GM20000 (cell line): ENCODE results near the gene DYNLT2.
"Not testable (repeated sequence)": the region's sequence is repeated elsewhere in the genome, so short reads cannot be mapped to it uniquely, and the experiment has no call there.

ENCODE experiments used
- DNase-seq: peaks from one replicate; pipeline ENCODE4 v3.0.0; 2012; ENCODE audit warnings: low spot score
- TF ChIP-seq, protein P1 (sequence below): IDR thresholded peaks from 2 replicates; pipeline ENCODE4 v1.5.1; 2012; ENCODE audit warnings: mild to moderate bottlenecking, control low read depth; ENCODE audit errors: extremely low read depth, missing control alignments

DYNLT2 gene

GRCh38 chr6:169775321-169775720 is 23.9 kb upstream of the DYNLT2 start:
- TF ChIP-seq, protein P1, sequence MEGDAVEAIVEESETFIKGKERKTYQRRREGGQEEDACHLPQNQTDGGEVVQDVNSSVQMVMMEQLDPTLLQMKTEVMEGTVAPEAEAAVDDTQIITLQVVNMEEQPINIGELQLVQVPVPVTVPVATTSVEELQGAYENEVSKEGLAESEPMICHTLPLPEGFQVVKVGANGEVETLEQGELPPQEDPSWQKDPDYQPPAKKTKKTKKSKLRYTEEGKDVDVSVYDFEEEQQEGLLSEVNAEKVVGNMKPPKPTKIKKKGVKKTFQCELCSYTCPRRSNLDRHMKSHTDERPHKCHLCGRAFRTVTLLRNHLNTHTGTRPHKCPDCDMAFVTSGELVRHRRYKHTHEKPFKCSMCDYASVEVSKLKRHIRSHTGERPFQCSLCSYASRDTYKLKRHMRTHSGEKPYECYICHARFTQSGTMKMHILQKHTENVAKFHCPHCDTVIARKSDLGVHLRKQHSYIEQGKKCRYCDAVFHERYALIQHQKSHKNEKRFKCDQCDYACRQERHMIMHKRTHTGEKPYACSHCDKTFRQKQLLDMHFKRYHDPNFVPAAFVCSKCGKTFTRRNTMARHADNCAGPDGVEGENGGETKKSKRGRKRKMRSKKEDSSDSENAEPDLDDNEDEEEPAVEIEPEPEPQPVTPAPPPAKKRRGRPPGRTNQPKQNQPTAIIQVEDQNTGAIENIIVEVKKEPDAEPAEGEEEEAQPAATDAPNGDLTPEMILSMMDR = no peak
- no peak for DNase-seq

GRCh38 chr6:169774347-169774746 is 23.0 kb upstream of the DYNLT2 start:
- no peak for DNase-seq
- TF ChIP-seq, protein P1 = no peak

DNA sequence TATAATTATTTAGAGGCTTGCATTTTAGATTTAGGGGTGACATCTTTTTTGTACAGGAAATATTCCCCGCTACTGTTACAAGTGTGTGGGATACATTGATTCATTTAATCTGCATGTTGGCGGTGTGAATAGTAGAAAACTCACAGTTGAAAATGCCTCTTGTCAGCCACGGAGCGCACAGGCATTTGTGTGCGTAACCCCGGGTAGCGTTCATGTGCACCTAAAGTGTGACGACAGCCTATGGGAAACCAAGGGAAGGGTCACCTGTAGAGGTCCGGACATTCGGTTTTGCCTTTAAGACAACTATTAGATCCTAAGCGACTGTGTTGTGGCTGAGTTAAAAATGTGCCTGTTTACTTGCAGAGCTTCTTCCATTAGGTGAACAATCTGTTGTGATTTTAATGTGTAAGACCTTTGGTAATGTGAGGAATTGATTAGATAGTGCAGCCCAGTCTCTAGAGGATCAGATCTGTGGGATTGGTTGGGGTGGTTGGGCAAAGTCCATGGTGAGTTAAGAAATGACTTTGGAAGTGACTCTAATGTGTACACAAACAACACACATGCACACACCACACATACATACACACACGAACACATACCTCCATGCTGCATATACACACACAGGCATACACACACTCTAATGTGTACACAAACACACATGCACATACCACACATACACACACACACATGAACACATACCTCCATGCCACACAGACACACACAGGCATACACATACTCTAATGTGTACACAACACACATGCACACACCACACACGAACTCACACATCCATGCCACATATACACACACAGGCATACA is 15.8 kb upstream of the DYNLT2 start:
- DNase-seq = no peak
- TF ChIP-seq, protein P1 = no peak

- no peak for DNase-seq
- TF ChIP-seq, protein P1 = no peak
Observed at GRCh38 chr6:169766232-169766631, 14.9 kb upstream of the DYNLT2 start.

DNA sequence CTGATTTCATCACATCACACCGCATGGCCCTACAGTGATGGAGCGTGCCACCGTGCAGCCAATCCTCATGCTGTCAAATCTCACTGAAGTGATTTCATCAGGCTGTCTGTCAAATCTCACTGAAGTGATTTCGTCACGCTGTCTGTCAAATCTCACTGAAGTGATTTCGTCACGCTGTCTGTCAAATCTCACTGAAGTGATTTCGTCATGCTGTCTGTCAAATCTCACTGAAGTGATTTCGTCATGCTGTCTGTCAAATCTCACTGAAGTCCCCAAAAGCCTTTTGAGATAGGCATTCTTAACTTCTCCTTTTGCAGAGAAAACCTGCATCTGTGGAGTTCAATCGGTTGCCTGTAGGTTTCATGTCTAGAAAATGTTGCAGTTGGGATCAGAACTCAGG is 14.4 kb upstream of the DYNLT2 start:
- DNase-seq = not testable (repeated sequence)

GRCh38 chr6:169763881-169764280 is 12.5 kb upstream of the DYNLT2 start:
- TF ChIP-seq, protein P1 = no peak

DNA sequence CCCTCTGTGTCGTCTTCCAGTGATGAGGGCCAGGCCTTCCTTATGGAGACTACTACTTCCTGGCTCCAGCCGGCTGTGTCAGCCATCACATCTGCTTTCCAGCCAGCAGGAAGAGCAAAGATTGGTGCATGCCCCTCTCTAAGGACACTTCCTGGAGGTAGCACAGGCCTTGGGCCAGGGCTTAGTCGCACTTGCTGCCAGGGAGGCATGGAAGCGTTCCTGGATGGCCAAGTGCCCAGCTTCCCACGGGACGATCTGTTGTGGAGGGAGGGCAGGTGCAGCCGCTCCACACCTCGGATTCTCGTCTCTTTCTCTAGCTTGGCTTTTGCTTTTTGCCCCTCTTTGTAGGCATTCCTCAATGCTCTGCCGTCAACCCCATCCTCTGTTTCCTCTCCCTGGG is 11.9 kb upstream of the DYNLT2 start:
- TF ChIP-seq, protein P1 = no peak
- DNase-seq = no peak

More at GRCh38 chr6:169763881-169764280, 12.5 kb upstream of the DYNLT2 start:
- no peak for DNase-seq

DNA sequence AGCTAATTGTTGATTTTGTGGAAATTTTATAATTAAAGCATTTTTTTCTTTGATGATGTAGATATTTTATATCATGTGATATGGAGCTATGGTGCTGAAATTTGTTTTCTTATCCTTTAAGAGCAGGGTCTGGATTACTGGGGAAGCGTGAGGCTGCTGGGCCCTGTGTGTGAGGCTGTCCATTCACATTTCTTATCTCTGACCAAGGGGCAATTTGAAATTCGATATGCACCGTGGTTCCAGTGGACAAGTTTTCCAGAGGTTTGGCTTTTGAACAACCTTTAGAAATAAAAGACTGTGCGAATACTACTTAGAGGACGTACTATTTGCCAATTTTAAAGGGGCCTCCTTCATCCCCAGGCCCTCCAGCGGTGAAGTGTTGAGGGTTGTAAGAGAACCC is 3.8 kb upstream of the DYNLT2 start:
- no peak for DNase-seq

More for the DNA sequence above, 3.8 kb upstream of the DYNLT2 start:
- TF ChIP-seq, protein P1 = no peak
